H9 (cell line): Measurements from ENCODE around the gene CFAP299. TPM values are rescaled to one million over a fixed set of nuclear protein-coding genes. Genes with fewer than 3 reads are reported as not detected.

Experiments used
- DNase-seq: peaks from one replicate; pipeline ENCODE4 v3.0.0-alpha.2; 2017
- H2AFZ ChIP-seq: one replicate; pipeline ENCODE4 v1.6.1; 2013; ENCODE audit warnings: mild to moderate bottlenecking, low read length, control low read depth, moderate library complexity
- H2AK5ac ChIP-seq: 2 replicates; pipeline ENCODE4 v1.6.1; 2013; ENCODE audit warnings: low read length, control low read depth, mixed read lengths; ENCODE audit not compliant: insufficient read length
- H2BK120ac ChIP-seq: one replicate; pipeline ENCODE4 v1.6.1; 2013; ENCODE audit warnings: low read depth, mild to moderate bottlenecking, low read length, control low read depth, inconsistent platforms; ENCODE audit not compliant: poor library complexity, severe bottlenecking
- H2BK12ac ChIP-seq: 2 replicates; pipeline ENCODE4 v1.6.1; 2013; ENCODE audit warnings: low read length, control low read depth, mixed read lengths, low read depth; ENCODE audit not compliant: insufficient read length
- H2BK15ac ChIP-seq: 2 replicates; pipeline ENCODE4 v1.6.1; 2013; ENCODE audit warnings: low read depth, low read length, control low read depth
- H2BK20ac ChIP-seq: one replicate; pipeline ENCODE4 v1.6.1; 2013; ENCODE audit warnings: low read depth, mild to moderate bottlenecking, low read length, control low read depth, inconsistent platforms; ENCODE audit not compliant: poor library complexity, severe bottlenecking
- H2BK5ac ChIP-seq: 2 replicates; pipeline ENCODE4 v1.6.1; 2013; ENCODE audit warnings: low read length, control low read depth, mixed read lengths; ENCODE audit not compliant: insufficient read length
- H3K14ac ChIP-seq: 2 replicates; pipeline ENCODE4 v1.6.1; 2013; ENCODE audit warnings: low read length, control low read depth; ENCODE audit not compliant: insufficient read depth
- H3K18ac ChIP-seq: 2 replicates; pipeline ENCODE4 v1.6.1; 2013; ENCODE audit warnings: low read depth, mild to moderate bottlenecking, mixed read lengths, low read length, control low read depth; ENCODE audit not compliant: insufficient read length
- H3K23ac ChIP-seq: 2 replicates; pipeline ENCODE4 v1.6.1; 2013; ENCODE audit warnings: low read length, control low read depth, mixed read lengths, low read depth; ENCODE audit not compliant: insufficient read length
- H3K23me2 ChIP-seq: 2 replicates; pipeline ENCODE4 v1.6.1; 2013; ENCODE audit warnings: low read depth, mild to moderate bottlenecking, mixed read lengths, low read length, control low read depth; ENCODE audit not compliant: insufficient read length, poor library complexity, severe bottlenecking
- H3K27ac ChIP-seq: 2 replicates; pipeline ENCODE4 v1.5.1; 2013; ENCODE audit warnings: low read length, control low read depth, mixed read lengths, low read depth; ENCODE audit not compliant: insufficient read length
- H3K27me3 ChIP-seq: 2 replicates; pipeline ENCODE4 v1.6.1; 2013; ENCODE audit warnings: low read length, control low read depth, inconsistent platforms; ENCODE audit not compliant: insufficient read depth
- H3K4ac ChIP-seq: 2 replicates; pipeline ENCODE4 v1.6.1; 2013; ENCODE audit warnings: low read depth, mild to moderate bottlenecking, control low read depth, inconsistent platforms, low read length, moderate library complexity
- H3K4me1 ChIP-seq: 2 replicates; pipeline ENCODE4 v1.6.1; 2013; ENCODE audit warnings: low read length, control low read depth, inconsistent platforms; ENCODE audit not compliant: insufficient read depth
- H3K4me2 ChIP-seq: 2 replicates; pipeline ENCODE4 v1.6.1; 2013; ENCODE audit warnings: low read length, control low read depth, mixed read lengths; ENCODE audit not compliant: insufficient read length, insufficient read depth
- H3K56ac ChIP-seq: 2 replicates; pipeline ENCODE4 v1.6.1; 2013; ENCODE audit warnings: low read depth, mild to moderate bottlenecking, mixed read lengths, low read length, control low read depth; ENCODE audit not compliant: insufficient read length
- H3K79me1 ChIP-seq: 2 replicates; pipeline ENCODE4 v1.6.1; 2013; ENCODE audit warnings: low read depth, mild to moderate bottlenecking, moderate library complexity, low read length, control low read depth, inconsistent platforms; ENCODE audit not compliant: insufficient read depth, poor library complexity, severe bottlenecking
- H3K79me2 ChIP-seq: 2 replicates; pipeline ENCODE4 v1.6.1; 2013; ENCODE audit warnings: low read length, control low read depth, inconsistent platforms; ENCODE audit not compliant: insufficient read depth
- H3K9ac ChIP-seq: 2 replicates; pipeline ENCODE4 v1.6.1; 2013; ENCODE audit warnings: low read length, control low read depth, mixed read lengths; ENCODE audit not compliant: insufficient read length; ENCODE audit errors: extremely low read depth
- H3K9me3 ChIP-seq: one replicate; pipeline ENCODE4 v1.6.1; 2013; ENCODE audit warnings: low read depth, low read length, inconsistent platforms; ENCODE audit not compliant: control insufficient read depth
- H3T11ph ChIP-seq: one replicate; pipeline ENCODE4 v1.6.1; 2013; ENCODE audit warnings: mild to moderate bottlenecking, low read length, control low read depth, inconsistent platforms
- H4K20me1 ChIP-seq: one replicate; pipeline ENCODE4 v1.6.1; 2013; ENCODE audit not compliant: control insufficient read depth, insufficient read length, insufficient read depth
- H4K5ac ChIP-seq: 2 replicates; pipeline ENCODE4 v1.6.1; 2013; ENCODE audit warnings: low read depth, mild to moderate bottlenecking, mixed read lengths, low read length, control low read depth; ENCODE audit not compliant: insufficient read length
- H4K8ac ChIP-seq: replicated peaks from 2 replicates; pipeline ENCODE4 v1.6.1; 2013; ENCODE audit warnings: low read length, control low read depth, mixed read lengths, low read depth; ENCODE audit not compliant: insufficient read length
- H4K91ac ChIP-seq: 2 replicates; pipeline ENCODE4 v1.6.1; 2013; ENCODE audit warnings: low read depth, mild to moderate bottlenecking, moderate library complexity, mixed read lengths, low read length, control low read depth; ENCODE audit not compliant: insufficient read length
- H3K27ac Mint-ChIP-seq, 3 experiments: 2 replicates in 2 of 3; 3 replicates in 1 of 3; pipeline ENCODE4 v1.8.0; 2020 to 2021; ENCODE audit warnings: mixed read lengths in 3 of 3, mild to moderate bottlenecking in 1 of 3, moderate library complexity in 1 of 3
- H3K27me3 Mint-ChIP-seq: 2 replicates; pipeline ENCODE4 v1.8.0; 2021; ENCODE audit warnings: low read depth, mild to moderate bottlenecking, moderate library complexity, mixed read lengths
- H3K36me3 Mint-ChIP-seq, 3 experiments: 2 replicates in 2 of 3; 3 replicates in 1 of 3; pipeline ENCODE4 v1.8.0; 2020 to 2021; ENCODE audit warnings: low read depth in 3 of 3, mixed read lengths in 3 of 3; ENCODE audit not compliant: insufficient read depth in 1 of 3
- H3K4me1 Mint-ChIP-seq, 2 experiments: 2 replicates each; pipeline ENCODE4 v1.8.0; 2020; ENCODE audit warnings: mixed read lengths in 2 of 2
- H3K4me3 Mint-ChIP-seq, 2 experiments: 2 replicates in 1 of 2; 3 replicates in 1 of 2; pipeline ENCODE4 v1.8.0; 2020 to 2021; ENCODE audit warnings: mild to moderate bottlenecking in 2 of 2, mixed read lengths in 2 of 2, moderate library complexity in 1 of 2
- H3K9me3 Mint-ChIP-seq, 2 experiments: 2 replicates in 1 of 2; 3 replicates in 1 of 2; pipeline ENCODE4 v1.8.0; 2020; ENCODE audit warnings: mild to moderate bottlenecking in 2 of 2, mixed read lengths in 2 of 2, moderate library complexity in 1 of 2
- whole genome bisulfite sequencing: extraction: QIAGEN DNeasy Blood & Tissue Kit; methylation state at CpG from one replicate; pipeline ENCODE4 v1.1.7; 2013; ENCODE audit warnings: missing lambda C conversion rate, low lambda C conversion rate, mixed read lengths; ENCODE audit not compliant: insufficient read length; ENCODE audit errors: extremely low coverage; 5-methylcytosine and 5-hydroxymethylcytosine counted together
- total RNA-seq: library from RNA; stranded (reverse); gene quantifications from 2 replicates; pipeline ENCODE4 v1.2.1, GENCODE V29; 2021
- TF ChIP-seq, protein P1 (sequence below): fragments of 200-600 bp; sonication (generic); conservative IDR thresholded peaks from 3 replicates; pipeline ENCODE4 v1.8.0; 2021; ENCODE audit warnings: antibody characterized with exemption, mild to moderate bottlenecking

CFAP299 gene
- total RNA-seq, 1 experiment from 2014 or later = not detected

DNA sequence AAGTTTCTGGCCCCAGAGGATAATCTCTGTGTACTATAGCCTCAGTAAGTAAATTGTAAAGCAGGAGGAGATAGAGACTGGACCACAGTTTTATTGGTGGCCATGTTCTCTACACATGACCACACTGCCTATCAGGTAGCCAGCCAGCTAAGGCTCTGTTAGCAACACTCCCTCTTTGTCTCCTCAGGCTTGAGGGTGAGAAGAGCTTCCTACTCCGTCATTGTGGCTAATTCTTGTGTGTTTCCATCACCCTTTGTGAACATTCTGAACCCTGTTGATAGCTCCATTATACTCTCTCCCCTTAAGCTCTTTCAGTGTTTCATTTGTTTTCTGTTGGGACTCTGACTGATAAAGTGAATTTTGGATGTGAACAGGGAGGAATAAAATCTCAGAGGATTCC, 233.4 kb downstream of the CFAP299 start:
- H3K36me3 Mint-ChIP-seq = no peaks in the 10 kb centered on the region; a peak in 1 of 7 replicates
- no peak overlapping the region for H3K23ac ChIP-seq
- H2BK20ac ChIP-seq = no peak overlapping the region
- no peak overlapping the region for H4K5ac ChIP-seq
- no peak overlapping the region for H2BK5ac ChIP-seq
- no peak overlapping the region for H3K18ac ChIP-seq
- no peak overlapping the region for H3K14ac ChIP-seq
- no peak overlapping the region for H3K27ac Mint-ChIP-seq
- H3K9me3 ChIP-seq = no peaks in the 10 kb centered on the region
- H3K4ac ChIP-seq = no peak overlapping the region
- WGBS = no CpG with 5 or more reads among the region's 1 CpG
- H3K56ac ChIP-seq = no peak overlapping the region
- no peaks in the 10 kb centered on the region for H3K27me3 ChIP-seq
- H3K4me3 Mint-ChIP-seq = no peak overlapping the region
- no peak overlapping the region for H3K27ac ChIP-seq
- no peaks in the 10 kb centered on the region for H3K4me1 Mint-ChIP-seq
- no peak overlapping the region for H2BK15ac ChIP-seq
- no peak overlapping the region for H2AFZ ChIP-seq
- no peak overlapping the region for H4K8ac ChIP-seq
- no peaks in the 10 kb centered on the region for H4K20me1 ChIP-seq
- no peaks in the 10 kb centered on the region; a peak in 1 of 5 replicates for H3K9me3 Mint-ChIP-seq
- H3K4me1 ChIP-seq = no peaks in the 10 kb centered on the region
- no peaks in the 10 kb centered on the region for H3K23me2 ChIP-seq
- no peak for DNase-seq
- no peak overlapping the region for H3K9ac ChIP-seq
- no peaks in the 10 kb centered on the region for H3K79me2 ChIP-seq
- H3K79me1 ChIP-seq = no peaks in the 10 kb centered on the region
- no peak overlapping the region for H3K4me2 ChIP-seq
- H3K27me3 Mint-ChIP-seq = no peaks in the 10 kb centered on the region
- H2BK12ac ChIP-seq = no peak overlapping the region
- TF ChIP-seq, protein P1, sequence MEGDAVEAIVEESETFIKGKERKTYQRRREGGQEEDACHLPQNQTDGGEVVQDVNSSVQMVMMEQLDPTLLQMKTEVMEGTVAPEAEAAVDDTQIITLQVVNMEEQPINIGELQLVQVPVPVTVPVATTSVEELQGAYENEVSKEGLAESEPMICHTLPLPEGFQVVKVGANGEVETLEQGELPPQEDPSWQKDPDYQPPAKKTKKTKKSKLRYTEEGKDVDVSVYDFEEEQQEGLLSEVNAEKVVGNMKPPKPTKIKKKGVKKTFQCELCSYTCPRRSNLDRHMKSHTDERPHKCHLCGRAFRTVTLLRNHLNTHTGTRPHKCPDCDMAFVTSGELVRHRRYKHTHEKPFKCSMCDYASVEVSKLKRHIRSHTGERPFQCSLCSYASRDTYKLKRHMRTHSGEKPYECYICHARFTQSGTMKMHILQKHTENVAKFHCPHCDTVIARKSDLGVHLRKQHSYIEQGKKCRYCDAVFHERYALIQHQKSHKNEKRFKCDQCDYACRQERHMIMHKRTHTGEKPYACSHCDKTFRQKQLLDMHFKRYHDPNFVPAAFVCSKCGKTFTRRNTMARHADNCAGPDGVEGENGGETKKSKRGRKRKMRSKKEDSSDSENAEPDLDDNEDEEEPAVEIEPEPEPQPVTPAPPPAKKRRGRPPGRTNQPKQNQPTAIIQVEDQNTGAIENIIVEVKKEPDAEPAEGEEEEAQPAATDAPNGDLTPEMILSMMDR = no peak
- no peak overlapping the region for H3T11ph ChIP-seq
- no peak overlapping the region for H2BK120ac ChIP-seq
- H4K91ac ChIP-seq = no peak overlapping the region
- no peak overlapping the region for H2AK5ac ChIP-seq
